GM18858 (cell line): ENCODE measurements around the gene NMNAT2.

Source experiments
- ATAC-seq: cut with Tn5 transposase; IDR thresholded peaks from one replicate; pipeline ENCODE4 v1.9.1; 2021; ENCODE audit not compliant: unreplicated experiment

Gene NMNAT2

DNA sequence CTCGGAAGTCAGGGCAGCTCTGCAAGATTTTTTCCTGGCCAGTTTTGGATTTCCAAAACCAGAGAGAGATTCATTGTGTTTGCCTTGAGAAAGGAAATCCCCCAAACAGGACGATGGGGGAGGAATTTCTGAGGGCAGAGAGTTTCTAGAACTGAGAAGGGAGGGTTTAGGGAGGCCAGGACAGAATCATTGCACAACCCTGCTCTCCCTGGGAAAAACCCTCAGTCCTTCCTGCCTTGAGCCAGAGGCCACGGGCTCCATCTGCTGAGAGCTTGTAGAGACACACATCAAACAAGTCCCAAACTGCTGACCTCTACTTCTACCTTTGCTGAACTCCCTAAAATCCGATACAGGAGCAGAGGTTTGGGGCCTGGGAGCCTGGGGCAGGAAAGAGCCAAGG lies 99.7 kb downstream of the NMNAT2 start:
- peak; percentile 60 for ATAC-seq

DNA sequence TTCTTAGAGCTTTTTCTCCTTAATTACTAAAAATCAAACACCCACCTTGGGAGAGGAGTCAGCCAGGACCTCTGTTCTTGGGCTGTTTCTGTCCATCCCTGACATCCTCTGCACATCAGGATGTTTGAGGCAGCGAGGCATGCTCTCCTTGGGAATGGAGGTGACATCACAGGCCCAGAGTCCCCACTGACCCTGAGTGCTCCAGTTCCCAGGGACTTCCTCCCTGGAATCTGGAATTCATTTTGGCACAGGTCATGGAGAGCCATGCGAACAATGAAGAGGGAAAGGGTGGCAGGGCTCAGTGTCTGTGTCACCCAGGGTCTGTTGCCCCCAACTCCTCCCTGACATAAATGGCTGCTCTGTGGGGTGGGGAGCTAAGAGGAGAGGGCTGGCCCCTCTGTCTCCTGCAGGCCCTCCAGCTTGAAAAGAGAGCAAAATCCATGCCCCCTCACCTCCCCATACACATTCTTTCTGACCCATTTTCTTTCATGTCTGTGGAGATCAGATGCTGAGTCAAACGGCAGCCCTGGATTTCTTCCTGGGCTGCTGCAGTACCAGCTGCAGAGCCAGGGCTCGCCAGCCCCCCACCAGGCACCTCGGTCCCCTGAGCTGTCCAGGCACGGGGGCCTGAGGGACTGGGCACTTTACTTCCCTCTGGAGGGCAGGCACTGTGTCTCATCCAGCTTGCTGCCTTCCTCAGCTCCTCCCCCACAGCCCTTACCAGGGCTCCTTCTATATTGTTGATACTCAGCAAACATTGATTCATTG lies 102.0 kb downstream of the NMNAT2 start:
- no peak for ATAC-seq

DNA sequence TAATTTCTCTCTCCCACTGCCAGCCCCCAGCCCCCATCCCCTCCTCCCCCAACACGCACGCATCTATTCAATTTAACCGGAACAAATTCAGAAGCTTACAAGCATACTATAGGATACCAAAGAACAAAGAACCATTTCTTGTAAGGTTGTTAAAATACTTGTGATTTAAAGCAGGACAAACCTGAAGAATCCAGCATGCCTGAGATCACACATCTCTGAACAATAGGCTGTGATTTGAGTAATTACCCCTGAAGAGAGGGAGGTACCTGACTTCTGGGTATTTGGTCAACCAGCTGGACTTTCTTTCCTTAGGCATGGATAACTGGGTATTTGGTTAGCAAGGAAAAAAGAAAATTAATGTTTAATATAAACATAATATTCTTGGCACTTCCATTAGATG lies 105.1 kb downstream of the NMNAT2 start:
- ATAC-seq = no peak

DNA sequence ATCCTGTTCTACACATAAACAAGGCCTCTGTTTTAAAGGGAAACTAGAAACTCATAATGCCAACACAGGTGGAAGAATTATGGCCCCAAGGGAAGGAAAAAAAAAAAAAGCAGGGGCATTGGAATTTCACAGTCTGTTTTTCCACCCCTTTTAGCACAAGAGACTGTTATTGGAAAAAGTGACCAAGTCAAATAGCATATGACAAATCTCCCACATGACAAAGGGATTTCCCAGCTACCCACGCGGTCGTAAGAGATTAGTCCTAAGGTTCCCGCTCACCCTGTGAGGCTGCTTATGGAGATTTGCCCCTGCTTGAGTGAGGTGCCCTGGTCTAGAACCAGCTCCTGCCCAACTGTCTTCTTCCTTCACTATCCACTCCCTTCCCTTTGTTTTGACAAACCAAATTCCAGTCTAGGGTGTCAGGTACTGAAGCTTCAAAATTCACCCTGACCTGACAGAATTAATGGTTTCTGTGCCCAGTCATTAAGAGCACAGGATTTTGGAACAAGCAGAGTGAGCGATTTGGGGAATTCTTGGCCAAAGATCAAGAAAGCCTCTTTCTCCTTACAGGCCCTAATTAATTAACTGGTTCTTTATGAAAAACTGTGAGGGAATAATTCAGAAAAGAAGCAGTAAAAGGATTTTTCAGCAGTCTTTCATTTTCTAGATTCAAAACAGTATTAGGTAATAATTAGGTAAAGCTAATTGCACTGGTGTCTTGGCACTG lies 107.3 kb downstream of the NMNAT2 start:
- ATAC-seq = no peak

DNA sequence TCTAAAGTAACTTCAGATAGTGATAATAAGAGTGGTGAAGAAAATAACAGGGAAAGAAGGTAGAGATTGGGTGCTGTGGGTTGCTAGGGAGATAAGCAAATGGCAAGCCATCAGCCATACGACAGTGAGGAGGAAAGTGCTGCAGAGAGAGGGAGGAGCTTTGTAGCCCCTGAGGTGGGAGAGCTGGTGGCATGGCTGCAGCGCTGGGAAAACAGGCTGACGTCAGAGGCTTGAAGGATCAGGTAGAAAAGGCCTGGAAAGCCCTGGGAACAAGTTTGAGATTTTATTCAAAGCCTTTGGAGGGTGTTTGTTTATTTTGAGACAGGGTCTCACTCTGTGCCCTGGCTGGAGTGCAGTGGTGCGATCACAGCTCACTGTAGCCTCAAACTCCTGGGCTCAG lies 109.5 kb downstream of the NMNAT2 start:
- ATAC-seq = no peak

DNA sequence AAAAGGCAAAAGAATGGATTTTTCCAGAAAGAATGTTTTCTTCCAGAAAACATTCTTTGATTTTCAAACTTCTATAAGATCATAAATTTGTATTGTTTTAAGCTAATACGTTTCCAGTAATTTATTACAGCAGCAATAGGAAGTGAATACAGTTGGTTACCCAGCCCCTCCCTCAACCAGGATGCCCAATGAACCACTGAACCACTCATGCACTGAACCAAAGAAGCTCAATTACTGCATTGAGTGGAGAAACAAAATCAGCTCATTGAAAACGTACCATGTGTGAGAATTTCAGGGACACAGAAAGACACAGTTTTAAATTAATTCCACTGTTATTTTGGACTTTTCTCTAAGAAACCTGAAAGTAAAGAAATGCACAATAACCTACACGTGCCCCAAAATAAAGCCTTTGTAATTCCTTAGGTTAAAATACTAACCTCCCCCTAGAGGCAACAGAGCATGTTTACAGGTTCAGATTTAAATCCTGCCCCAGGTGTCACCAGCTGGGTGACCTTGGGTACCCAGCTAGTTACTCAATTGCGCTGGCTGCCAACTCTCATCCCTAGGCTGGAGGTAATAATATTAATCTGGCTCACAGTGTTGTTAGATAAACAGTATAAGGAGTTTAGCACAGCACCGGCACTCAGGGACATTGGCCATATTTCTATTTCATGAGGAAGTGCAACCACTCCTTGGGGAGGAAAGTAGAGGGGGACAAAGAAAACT lies 111.7 kb downstream of the NMNAT2 start:
- ATAC-seq = no peak

DNA sequence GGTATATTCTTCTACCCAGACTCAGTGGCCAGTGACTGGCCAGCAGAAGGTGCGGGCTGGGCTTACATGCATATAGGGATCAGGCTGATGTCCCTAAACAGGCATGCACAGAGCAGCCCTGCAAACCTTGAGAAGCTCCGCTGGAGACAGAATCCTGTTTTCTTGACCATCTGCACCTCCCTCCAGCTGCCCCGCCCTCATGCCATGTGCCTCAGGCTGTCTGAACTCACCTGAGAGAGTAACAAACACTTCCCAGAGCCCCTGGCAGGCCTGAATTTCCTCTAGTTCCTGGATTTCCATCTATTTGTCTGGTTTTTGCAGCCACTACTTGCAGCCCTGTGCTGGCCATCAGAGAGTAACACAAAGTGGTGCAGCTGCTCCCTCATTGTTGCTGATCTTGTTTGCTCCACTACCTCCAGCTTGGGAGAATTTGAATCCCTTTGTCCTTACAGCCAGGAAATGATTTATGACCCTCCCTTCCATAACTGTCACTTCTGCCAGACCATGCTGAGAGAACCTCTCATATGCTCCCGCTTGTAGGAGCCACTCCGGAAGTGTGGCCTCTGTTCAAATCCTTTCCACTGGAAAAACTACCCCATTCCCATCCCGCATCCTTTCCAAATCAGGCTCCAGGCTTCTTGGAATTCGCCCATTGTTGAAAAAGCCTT lies 113.6 kb downstream of the NMNAT2 start:
- no peak for ATAC-seq

DNA sequence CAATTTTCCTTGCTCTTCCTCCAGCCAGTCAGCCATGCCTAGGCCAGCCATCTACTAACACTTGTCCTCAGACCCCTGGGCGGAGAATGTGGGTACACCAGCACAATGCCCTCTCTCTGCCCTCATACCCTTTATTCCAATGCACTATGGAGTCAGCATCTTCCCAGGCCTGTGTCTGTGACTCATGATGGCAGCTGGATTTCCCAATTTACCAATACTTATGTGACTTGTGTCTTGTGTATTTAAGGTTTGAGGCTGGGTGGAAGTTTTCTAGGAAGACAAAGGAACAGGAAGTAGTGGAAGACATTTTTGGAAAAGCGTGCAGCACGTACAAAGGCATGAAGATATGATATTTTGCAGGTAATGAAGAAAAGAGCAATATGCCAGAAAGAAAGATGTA lies 114.3 kb downstream of the NMNAT2 start:
- ATAC-seq = no peak

DNA sequence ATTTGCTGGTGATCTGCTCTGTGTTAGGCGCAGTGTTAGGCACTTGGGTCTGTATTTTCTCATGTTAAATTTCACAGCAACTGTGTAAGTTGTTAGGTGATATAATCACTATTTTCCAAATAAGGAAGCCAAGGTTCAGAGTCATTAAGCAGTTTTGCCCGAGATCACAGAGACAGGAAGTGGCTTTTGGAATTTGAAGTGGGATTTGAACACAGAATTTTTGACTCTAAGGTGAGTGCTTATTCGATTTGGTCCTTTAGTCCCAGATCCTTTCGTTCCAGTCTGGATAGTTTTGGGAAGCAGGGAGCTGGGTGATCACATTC lies 114.9 kb downstream of the NMNAT2 start:
- ATAC-seq = no peak

DNA sequence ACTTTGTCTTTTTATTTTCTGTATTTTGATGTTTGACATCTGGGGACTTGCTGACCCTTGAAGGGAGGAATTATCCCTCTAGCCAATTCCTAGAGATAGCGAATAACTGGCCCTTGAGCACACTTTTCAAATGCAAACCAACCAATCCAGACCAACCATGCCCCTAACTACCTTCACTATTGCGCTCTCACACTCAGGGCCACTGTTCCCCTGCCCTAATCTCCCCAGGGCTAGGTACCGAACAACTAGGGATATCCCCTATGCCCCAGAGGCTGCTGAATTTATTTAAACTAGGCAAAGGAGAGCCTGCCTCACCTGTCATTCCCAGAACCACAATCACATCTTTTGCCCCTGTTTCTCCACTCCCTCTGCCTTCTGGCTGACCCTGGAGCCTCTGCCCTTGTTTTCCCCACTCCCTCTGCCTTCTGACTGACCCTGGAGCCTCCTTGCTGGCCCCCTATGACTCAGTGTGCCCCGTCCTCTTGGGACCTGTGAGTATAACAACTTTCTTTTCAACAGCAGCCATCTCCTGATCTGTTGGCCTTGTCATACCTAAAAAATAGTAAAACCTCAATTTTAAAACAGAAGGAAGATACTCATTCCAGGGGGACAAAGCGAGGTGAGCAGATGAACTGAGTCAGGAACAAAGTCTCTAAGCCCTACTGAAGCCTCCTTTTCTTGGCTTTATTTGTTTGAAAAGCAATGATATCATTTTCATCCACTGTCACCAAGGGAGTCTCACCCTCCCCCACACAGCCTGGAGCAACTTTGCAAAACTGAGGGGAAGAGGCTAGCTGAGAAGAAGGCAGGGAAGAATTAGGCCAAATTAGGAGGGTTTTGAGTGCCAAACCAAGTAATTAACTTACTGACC lies 115.5 kb downstream of the NMNAT2 start:
- ATAC-seq = no peak

DNA sequence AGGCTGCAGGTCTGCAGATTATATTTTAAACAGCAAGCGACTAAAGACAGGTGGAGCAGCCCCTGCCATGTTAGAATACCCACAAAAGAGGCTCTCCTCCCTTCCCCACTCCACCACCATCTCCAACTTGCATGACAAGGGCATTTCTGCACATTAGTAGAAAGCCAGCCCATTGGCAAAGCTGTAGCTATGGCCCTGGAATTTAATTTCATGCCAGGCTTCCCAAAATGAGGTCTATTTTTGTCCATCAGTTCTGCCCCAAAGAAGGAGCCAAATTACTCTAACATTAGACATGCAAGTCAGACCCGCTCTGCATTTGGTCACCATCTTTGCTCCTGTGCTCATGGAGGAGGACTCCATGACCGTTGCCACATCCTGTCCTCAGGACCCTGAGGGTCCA lies 116.9 kb downstream of the NMNAT2 start:
- ATAC-seq = no peak

DNA sequence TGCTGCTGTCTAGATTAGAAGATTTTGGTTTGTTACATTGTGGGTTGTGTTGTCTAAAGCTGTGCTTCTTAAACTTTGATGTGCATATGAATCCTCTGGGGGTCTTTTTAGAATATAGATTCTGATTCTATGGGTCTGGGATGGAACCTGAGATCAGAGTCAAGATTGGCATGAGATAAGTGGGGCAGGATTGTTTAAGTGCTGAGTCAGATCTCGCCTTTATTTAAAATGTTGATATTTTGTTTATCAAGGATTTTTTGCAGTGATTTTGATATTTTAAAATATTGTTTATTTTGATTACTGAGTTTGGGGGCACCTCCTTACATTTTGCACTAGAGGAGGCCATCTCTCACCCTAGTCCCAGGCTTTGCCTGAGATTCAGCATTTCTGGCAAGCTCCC lies 117.4 kb downstream of the NMNAT2 start:
- no peak for ATAC-seq

DNA sequence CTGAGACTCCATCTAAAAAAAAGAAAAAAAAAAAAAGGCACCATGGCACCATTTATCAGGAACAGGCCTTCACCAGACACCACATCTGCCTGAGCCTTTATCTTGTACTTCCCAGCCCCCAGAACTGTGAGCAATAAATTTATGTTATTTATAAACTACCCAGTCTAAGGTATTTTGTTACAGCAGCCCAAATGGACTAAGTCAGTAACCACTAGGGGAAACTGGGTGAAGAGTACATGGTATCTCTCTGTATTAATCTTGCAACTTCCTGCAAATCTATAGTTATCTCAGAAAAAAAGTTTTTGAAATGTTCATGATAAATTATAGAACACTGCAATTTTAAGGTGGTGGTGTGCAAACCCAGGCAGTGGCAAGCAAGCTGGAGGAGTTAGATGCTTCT lies 117.8 kb downstream of the NMNAT2 start:
- ATAC-seq = no peak

DNA sequence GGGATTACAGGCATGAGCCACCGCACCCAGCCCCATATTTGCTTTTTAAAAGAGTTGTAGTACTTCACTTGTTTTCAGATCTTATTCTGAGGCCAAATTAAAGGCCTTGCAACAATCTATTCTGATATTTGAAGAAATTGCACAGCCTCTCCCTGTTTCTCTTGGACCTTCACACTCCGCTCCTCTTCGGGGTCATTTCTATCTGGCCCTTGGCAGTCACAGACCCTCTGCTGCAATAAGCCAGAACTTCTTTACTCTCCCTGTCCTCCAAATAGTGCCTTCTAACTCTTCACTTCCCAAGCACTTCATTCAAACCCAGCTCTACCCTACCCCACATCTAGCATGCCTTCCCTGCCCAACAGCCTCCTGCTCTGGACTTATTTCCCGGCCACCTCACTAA lies 121.4 kb downstream of the NMNAT2 start:
- no peak for ATAC-seq

DNA sequence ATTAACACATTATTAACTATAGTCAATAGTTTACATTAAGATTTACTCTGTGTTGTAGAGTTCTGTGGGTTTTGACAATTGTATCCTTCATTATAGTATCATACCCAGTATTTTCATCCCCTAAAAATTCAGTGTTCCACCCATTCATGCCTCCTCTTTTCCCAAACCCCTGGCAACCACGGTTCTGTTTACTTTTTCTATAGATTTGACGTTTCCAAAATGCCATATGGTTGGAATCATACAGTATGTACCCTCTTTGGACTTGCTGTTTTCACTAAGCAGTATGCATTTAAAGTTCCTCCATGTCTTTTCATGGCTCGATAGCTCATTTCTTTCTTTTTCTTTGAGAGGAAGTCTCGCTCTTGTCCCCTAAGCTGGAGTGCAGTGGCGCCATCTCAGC lies 122.7 kb downstream of the NMNAT2 start:
- no peak for ATAC-seq

DNA sequence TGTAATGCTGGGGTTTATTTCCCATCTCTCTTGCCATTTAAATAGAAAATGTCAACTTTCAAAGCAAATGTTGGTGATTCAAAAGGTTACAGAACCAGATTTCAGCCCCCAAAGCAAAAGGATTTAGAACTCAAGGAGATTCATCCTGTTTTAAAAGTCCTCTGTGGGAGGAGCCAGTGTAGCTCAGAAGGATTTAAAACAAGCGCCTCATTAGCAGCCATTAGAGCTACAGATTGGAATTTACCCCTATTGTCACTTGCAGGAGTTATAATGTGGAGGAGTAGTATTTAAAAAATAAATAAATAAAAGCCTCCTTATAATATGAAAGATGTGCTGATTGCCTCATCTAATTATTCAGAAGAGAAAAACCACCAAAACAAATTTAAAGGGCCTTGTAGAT lies 124.3 kb downstream of the NMNAT2 start:
- no peak for ATAC-seq

DNA sequence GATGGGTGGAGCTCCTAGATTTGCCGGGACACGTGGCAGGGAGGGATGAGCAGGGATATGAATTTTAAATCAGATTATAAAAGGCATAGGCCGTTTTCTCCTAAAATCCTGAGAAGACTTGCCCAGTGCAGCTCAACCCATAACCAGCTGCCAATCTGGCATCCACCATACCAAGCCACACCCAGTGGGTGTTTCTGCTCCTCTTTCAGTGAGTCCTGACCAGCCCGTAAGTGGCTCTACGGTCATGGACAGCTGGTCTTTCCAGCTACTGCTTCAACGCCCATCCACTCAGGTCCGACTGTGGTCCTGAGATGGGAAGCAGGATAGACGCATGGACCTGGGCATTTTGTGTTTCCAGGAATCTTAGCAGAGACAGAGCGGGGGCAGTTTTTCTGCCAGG lies 124.9 kb downstream of the NMNAT2 start:
- ATAC-seq = no peak

DNA sequence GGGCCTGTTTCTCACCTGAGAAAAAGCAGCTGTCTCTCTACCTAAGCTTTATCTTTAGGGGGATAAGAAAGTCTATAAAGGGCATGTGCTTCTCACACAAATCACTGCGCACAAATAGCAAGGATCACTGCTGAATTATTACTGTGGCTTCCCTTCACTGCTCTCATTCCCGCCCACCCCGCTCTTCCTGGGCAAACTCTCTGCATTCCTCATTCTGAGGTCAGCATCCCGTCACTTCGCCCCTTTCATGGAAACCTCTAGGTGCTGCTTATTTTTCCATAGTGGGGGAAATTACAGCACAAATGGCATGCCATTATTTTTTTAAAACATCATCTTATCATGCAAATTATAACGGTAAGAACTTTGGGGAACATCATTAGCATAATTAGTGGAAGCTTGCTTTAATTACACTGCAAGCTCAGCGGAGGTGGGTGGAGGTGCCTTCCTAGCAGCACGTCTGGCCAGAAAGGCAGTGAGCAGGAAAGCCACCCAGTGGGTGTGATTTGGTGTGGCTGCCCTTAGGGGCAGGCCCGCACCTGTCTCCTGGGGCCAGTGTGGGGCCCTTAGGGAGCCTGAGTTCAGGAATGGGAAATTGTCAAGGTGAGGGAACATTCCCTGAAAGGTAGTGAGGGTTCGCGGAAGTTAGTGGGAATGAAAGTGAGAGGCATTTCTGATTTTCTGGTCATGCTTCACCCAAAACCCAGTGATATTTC lies 126.2 kb downstream of the NMNAT2 start:
- no peak for ATAC-seq

DNA sequence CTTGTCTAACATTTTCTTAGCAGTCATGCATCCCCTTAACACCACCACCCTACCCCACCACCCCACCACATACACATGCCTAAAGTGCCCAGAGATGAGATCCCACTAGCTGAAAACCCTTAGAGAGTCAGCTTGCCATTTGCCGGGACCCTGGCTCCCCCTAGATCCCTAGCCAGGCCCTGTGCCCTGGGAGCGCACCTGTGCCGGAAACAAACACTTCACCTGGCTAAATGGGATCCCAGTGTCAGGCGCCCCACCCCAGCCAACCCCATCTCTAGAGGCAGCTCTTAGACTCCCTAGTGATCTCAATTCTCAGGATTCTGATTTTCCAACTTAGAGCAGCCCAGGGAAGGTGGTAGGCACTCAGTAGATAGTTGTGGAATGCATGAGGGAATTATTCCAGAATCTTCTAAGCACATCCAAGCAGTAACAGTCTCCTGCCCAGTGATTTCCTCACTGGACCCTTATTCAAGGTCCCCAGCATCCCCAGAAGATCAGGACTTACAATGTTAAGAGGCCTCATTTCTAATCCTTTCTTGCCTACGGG lies 126.9 kb downstream of the NMNAT2 start:
- ATAC-seq = no peak

DNA sequence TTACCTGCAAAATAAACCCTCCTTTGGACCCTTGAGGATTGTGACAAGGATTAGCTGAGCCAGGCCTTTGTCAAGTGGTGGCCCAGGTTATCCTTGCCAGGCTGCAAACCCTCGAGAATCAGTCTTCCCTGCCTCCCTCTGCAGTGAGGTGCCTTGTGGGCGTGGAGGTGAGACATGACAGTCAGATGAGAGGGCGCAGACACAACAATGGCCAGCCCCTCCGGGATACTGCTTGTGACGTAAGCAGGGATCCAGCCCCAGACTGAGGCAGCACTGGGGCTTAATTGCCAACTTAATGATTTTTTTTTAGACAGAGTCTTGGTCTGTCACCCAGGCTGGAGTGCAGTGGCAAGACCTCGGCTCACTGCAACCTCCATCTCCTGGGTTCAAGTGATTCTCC lies 127.6 kb downstream of the NMNAT2 start:
- ATAC-seq = no peak
